ENCODE data around the gene SERPINH1.

SERPINH1 gene

GRCh38 chr11:75532200-75533048 lies 29.6 kb upstream of the SERPINH1 start:
- DNase-seq (ENCODE audit: low read depth) = peak; percentile 86

- DNase-seq (ENCODE audit: low read depth) = no peak
Measured at GRCh38 chr11:75533896-75534258, 28.2 kb upstream of the SERPINH1 start.

- DNase-seq (ENCODE audit: low read depth) = no peak
Measured at GRCh38 chr11:75534259-75535069, 27.6 kb upstream of the SERPINH1 start.

GRCh38 chr11:75535071-75535470 lies 27.0 kb upstream of the SERPINH1 start:
- no peak for DNase-seq (ENCODE audit: low read depth)

GRCh38 chr11:75536786-75537641 lies 25.0 kb upstream of the SERPINH1 start:
- DNase-seq (ENCODE audit: low read depth) = no peak

GRCh38 chr11:75537740-75538139 lies 24.3 kb upstream of the SERPINH1 start:
- no peak for DNase-seq (ENCODE audit: low read depth)

GRCh38 chr11:75538150-75538942 lies 23.7 kb upstream of the SERPINH1 start:
- DNase-seq (ENCODE audit: low read depth) = no peak

- no peak for DNase-seq (ENCODE audit: low read depth)
Measured at GRCh38 chr11:75539459-75540334, 22.4 kb upstream of the SERPINH1 start.

- DNase-seq (ENCODE audit: low read depth) = no peak
Measured at GRCh38 chr11:75541193-75542087, 20.6 kb upstream of the SERPINH1 start.

GRCh38 chr11:75542088-75542438 lies 20.0 kb upstream of the SERPINH1 start:
- DNase-seq (ENCODE audit: low read depth) = no peak

- no peak for DNase-seq (ENCODE audit: low read depth)
Measured at GRCh38 chr11:75543806-75544205, 18.2 kb upstream of the SERPINH1 start.

- no peak for DNase-seq (ENCODE audit: low read depth)
Measured at GRCh38 chr11:75547177-75547576, 14.9 kb upstream of the SERPINH1 start.

- no peak for DNase-seq (ENCODE audit: low read depth)
Measured at GRCh38 chr11:75547617-75548058, 14.4 kb upstream of the SERPINH1 start.

- DNase-seq (ENCODE audit: low read depth) = no peak
Measured at GRCh38 chr11:75548595-75549272, 13.3 kb upstream of the SERPINH1 start.

- no peak for DNase-seq (ENCODE audit: low read depth)
Measured at GRCh38 chr11:75549370-75549958, 12.6 kb upstream of the SERPINH1 start.

GRCh38 chr11:75553182-75553581 lies 8.9 kb upstream of the SERPINH1 start:
- no peak for DNase-seq (ENCODE audit: low read depth)

GRCh38 chr11:75553889-75554257 lies 8.2 kb upstream of the SERPINH1 start:
- no peak for DNase-seq (ENCODE audit: low read depth)

GRCh38 chr11:75554258-75555022 lies 7.6 kb upstream of the SERPINH1 start:
- no peak for DNase-seq (ENCODE audit: low read depth)

Data from activated T-cell treated with anti-CD3 and anti-CD28 coated beads for 1 hour (primary cell).